Spleen (tissue), 11 donors: ENCODE data around the gene SPDEF. TPM values are rescaled to one million over a fixed set of nuclear protein-coding genes. Genes with fewer than 3 reads are reported as not detected.

Source experiments
- DNase-seq: peaks from one replicate; pipeline ENCODE4 v3.0.0-alpha.2; 2020
- H3K27ac ChIP-seq, 8 donors: fragments of 200-600 bp; sonication (generic) in 7 of 8; 1 replicate in 4 of 8; 2 replicates in 4 of 8; pipeline versions ENCODE4 v1.5.0 to v1.8.0; 2016 to 2021; ENCODE audit warnings: inconsistent platforms in 4 of 8, mild to moderate bottlenecking in 4 of 8, moderate library complexity in 1 of 8
- H3K27me3 ChIP-seq, 7 donors: fragments of 200-600 bp; sonication (generic) in 6 of 7; replicated peaks in 1 of 7; 1 replicate in 4 of 7; 2 replicates in 3 of 7; pipeline versions ENCODE4 v1.5.0 to v1.8.0; 2016 to 2021; ENCODE audit warnings: inconsistent platforms in 3 of 7, mild to moderate bottlenecking in 1 of 7
- H3K36me3 ChIP-seq, 6 donors: fragments of 200-600 bp; sonication (generic) in 5 of 6; 1 replicate in 4 of 6; 2 replicates in 2 of 6; pipeline versions ENCODE4 v1.5.0 to v1.8.0; 2016 to 2021; ENCODE audit warnings: inconsistent platforms in 2 of 6
- H3K4me1 ChIP-seq, 6 donors: fragments of 200-600 bp; sonication (generic) in 5 of 6; 1 replicate in 3 of 6; 2 replicates in 3 of 6; pipeline versions ENCODE4 v1.5.0 to v1.8.0; 2016 to 2021; ENCODE audit warnings: inconsistent platforms in 3 of 6
- H3K4me3 ChIP-seq, 8 donors: fragments of 200-600 bp; sonication (generic) in 7 of 8; 1 replicate in 4 of 8; 2 replicates in 4 of 8; pipeline versions ENCODE4 v1.5.0 to v1.8.0; 2016 to 2021; ENCODE audit warnings: inconsistent platforms in 4 of 8, mild to moderate bottlenecking in 4 of 8, moderate library complexity in 2 of 8
- H3K9me3 ChIP-seq, 8 donors: fragments of 200-600 bp; sonication (generic) in 7 of 8; 1 replicate in 4 of 8; 2 replicates in 4 of 8; pipeline versions ENCODE4 v1.5.0 to v1.8.0; 2016 to 2021; ENCODE audit warnings: inconsistent platforms in 4 of 8
- CTCF ChIP-seq, 11 experiments: fragments of 200-600 bp in 7 of 11; fragments of 450-650 bp in 4 of 11; sonication (generic) in 4 of 11; IDR thresholded peaks in 8 of 11; conservative IDR thresholded peaks in 3 of 11; 1 replicate in 7 of 11; 2 replicates in 4 of 11; pipeline versions ENCODE4 v1.4.0 to v1.8.0; 2016 to 2021; ENCODE audit warnings: antibody characterized with exemption in 11 of 11, inconsistent platforms in 4 of 11, mild to moderate bottlenecking in 1 of 11
- POLR2A ChIP-seq, 3 donors: fragments of 450-650 bp; IDR thresholded peaks; one replicate each; pipeline ENCODE4 v1.5.1; 2017; ENCODE audit warnings: antibody characterized with exemption in 3 of 3, mild to moderate bottlenecking in 1 of 3
- POLR2AphosphoS5 ChIP-seq, 3 donors: sonication (generic); formaldehyde crosslinking; IDR thresholded peaks; one replicate each; pipeline ENCODE4 v1.5.1; 2017; ENCODE audit warnings: antibody characterized with exemption in 3 of 3
- WGBS, 5 donors: extraction: QIAGEN DNeasy Blood & Tissue Kit in 3 of 5; methylation state at CpG; one replicate each; pipeline versions ENCODE4 v1.1.5 to v1.1.7; 2013 to 2018; 5-methylcytosine and 5-hydroxymethylcytosine counted together
- intact Hi-C: fragments of 100-400 bp; cut with DNase I; formaldehyde crosslinking; loops from one replicate; pipeline ENCODE4 v1.15.0; 2023; ENCODE audit warnings: low total_unique reads
- polyA plus RNA-seq, 3 donors: library from polyadenylated mRNA; stranded (reverse); fragments of 200-250 nt; gene quantifications; one replicate each; pipeline ENCODE4 v1.2.1, GENCODE V29; 2013
- total RNA-seq, 7 donors: library from RNA; depleted of rRNA in 3 of 7; stranded (reverse); fragments of >200 nt in 3 of 7; fragmentation: NEBNext Ultra II Directional in 4 of 7; extraction: Animal tissue kit (Norgen Biotek cat#: 25700) in 4 of 7; gene quantifications; one replicate each; pipeline versions ENCODE4 v1.1.0 to v1.2.1, GENCODE V29; 2016 to 2021
- donor health status: healthy with polysubstance abuse.
- donor health status: DM: no; HTN: no; CAD: no; lungs with moderate emphysema.
- donor health status: DM: no; HTN: no; CAD: no.
- donor health status: Bipolar disorder and iron deficiency.
- donor health status: healthy.
- donor health status: DM: no; HTN: no; CAD: no.
- donor health status: DM: yes; HTN: yes; CAD: no.

The SPDEF gene
- total and polyA plus RNA-seq, 10 donors: 0.03 to 0.32 (median 0.13) TPM; not detected in 7

GRCh38 chr6:34580707-34581560 is 24.8 kb upstream of the SPDEF start:
- 77 to 93% (median 92%) methylated on average over 5 to 6 of the region's 6 CpGs for WGBS, 5 donors
- no peak for DNase-seq
- no peaks in the 10 kb centered on the region for H3K27me3 ChIP-seq
- no peaks in the 10 kb centered on the region for H3K9me3 ChIP-seq
- no peak for TF ChIP-seq CTCF (IDR thresholded peaks at IDR 0.05 in 8 of 11, conservative IDR thresholded peaks at IDR 0.05 in 3 of 11)
- TF ChIP-seq POLR2A (IDR thresholded peaks at IDR 0.05): no peak
- no peak for TF ChIP-seq POLR2AphosphoS5 (IDR thresholded peaks at IDR 0.05)
- no peaks in the 10 kb centered on the region for H3K4me1 ChIP-seq
- intact Hi-C loops: loop anchor here (10.0 kb wide), 1 partner anchor 116 kb away; the partner anchor contains the start of gene PACSIN1
- peaks cover 0 to 23% (median 3%) of the 10 kb centered on the region in 6 donors for H3K36me3 ChIP-seq
- no peak overlapping the region for H3K4me3 ChIP-seq
- H3K27ac ChIP-seq: no peak overlapping the region

GRCh38 chr6:34578445-34579262 is 22.5 kb upstream of the SPDEF start:
- DNase-seq: peak; percentile 57
- TF ChIP-seq CTCF (IDR thresholded peaks at IDR 0.05 in 8 of 11, conservative IDR thresholded peaks at IDR 0.05 in 3 of 11): no peak
- peak in 1 of 3 donors; percentile 46 for TF ChIP-seq POLR2AphosphoS5 (IDR thresholded peaks at IDR 0.05)
- no peak overlapping the region for H3K4me3 ChIP-seq
- no peak overlapping the region for H3K27ac ChIP-seq
- intact Hi-C loops: no loop called here
- WGBS, 5 donors: 84 to 96% (median 89%) methylated on average over 7 of the region's 7 CpGs
- no peaks in the 10 kb centered on the region for H3K4me1 ChIP-seq
- H3K27me3 ChIP-seq: no peaks in the 10 kb centered on the region
- no peaks in the 10 kb centered on the region for H3K9me3 ChIP-seq
- H3K36me3 ChIP-seq: peaks cover 0 to 19% (median 0%) of the 10 kb centered on the region in 6 donors

- no peak overlapping the region for H3K27ac ChIP-seq
- intact Hi-C loops: no loop called here
- H3K9me3 ChIP-seq: no peaks in the 10 kb centered on the region
- TF ChIP-seq POLR2A (IDR thresholded peaks at IDR 0.05) (no peak), POLR2AphosphoS5 (IDR thresholded peaks at IDR 0.05) (peak in 1 of 3 donors; percentile 60)
- H3K4me3 ChIP-seq: no peak overlapping the region
- no peaks in the 10 kb centered on the region for H3K4me1 ChIP-seq
- 74 to 78% (median 77%) methylated on average over 18 of the region's 18 CpGs for WGBS, 5 donors
- H3K36me3 ChIP-seq: no peaks in the 10 kb centered on the region
- DNase-seq: peak; percentile 47
- H3K27me3 ChIP-seq: no peaks in the 10 kb centered on the region
Observed at GRCh38 chr6:34576286-34576955, 20.3 kb upstream of the SPDEF start.

- DNase-seq: no peak
- 79 to 94% (median 83%) methylated on average over 3 of the region's 3 CpGs for WGBS, 5 donors
- no peak overlapping the region for H3K27ac ChIP-seq
- TF ChIP-seq CTCF (IDR thresholded peaks at IDR 0.05 in 8 of 11, conservative IDR thresholded peaks at IDR 0.05 in 3 of 11) (no peak), POLR2AphosphoS5 (IDR thresholded peaks at IDR 0.05) (no peak), POLR2A (IDR thresholded peaks at IDR 0.05) (no peak)
- intact Hi-C loops: no loop called here
- H3K4me3 ChIP-seq: no peak overlapping the region
- H3K36me3 ChIP-seq: no peaks in the 10 kb centered on the region
- H3K4me1 ChIP-seq: no peaks in the 10 kb centered on the region
- no peaks in the 10 kb centered on the region for H3K9me3 ChIP-seq
- H3K27me3 ChIP-seq: no peaks in the 10 kb centered on the region
Observed at GRCh38 chr6:34575326-34575725, 19.2 kb upstream of the SPDEF start.
